GM10266 (cell line): Measurements from ENCODE around the gene TMIE.

ENCODE experiments used
- DNase-seq: peaks from one replicate; pipeline ENCODE4 v3.0.0; 2012; ENCODE audit errors: extremely low spot score
- CTCF ChIP-seq: IDR thresholded peaks from 2 replicates; pipeline ENCODE4 v1.5.1; 2012; ENCODE audit warnings: mild to moderate bottlenecking, low read depth; ENCODE audit not compliant: control insufficient read depth, insufficient read depth; ENCODE audit errors: missing control alignments

TMIE gene

GRCh38 chr3:46681387-46681786 is 19.8 kb upstream of the TMIE start:
- DNase-seq: no peak
- no peak for TF ChIP-seq CTCF

- TF ChIP-seq CTCF: no peak
- DNase-seq: no peak
Observed at GRCh38 chr3:46681856-46682540, 19.2 kb upstream of the TMIE start.

GRCh38 chr3:46682974-46683373 is 18.2 kb upstream of the TMIE start:
- TF ChIP-seq CTCF: no peak
- no peak for DNase-seq

GRCh38 chr3:46684891-46685290 is 16.3 kb upstream of the TMIE start:
- no peak for DNase-seq
- no peak for TF ChIP-seq CTCF

GRCh38 chr3:46685446-46685845 is 15.7 kb upstream of the TMIE start:
- DNase-seq: no peak
- no peak for TF ChIP-seq CTCF

- DNase-seq: no peak
- TF ChIP-seq CTCF: no peak
Observed at GRCh38 chr3:46690798-46691197, 10.4 kb upstream of the TMIE start.

- no peak for DNase-seq
- no peak for TF ChIP-seq CTCF
Observed at GRCh38 chr3:46692566-46692990, 8.6 kb upstream of the TMIE start.
